Activated CD8-positive, alpha-beta memory T cell treated with anti-CD3 and anti-CD28 coated beads for 36 hours (primary cell): Measurements from ENCODE around the gene SNX10. TPM values are rescaled to one million over a fixed set of nuclear protein-coding genes. Genes with fewer than 3 reads are reported as not detected.

Experiments
- CTCF ChIA-PET: fragments of 350-600 bp; sonication (Branson Sonifier 250); formaldehyde crosslinking; loops from one replicate; lab custom pipeline; 2021; ENCODE audit warnings: antibody characterized with exemption; lab: Charles Lee
- POLR2A ChIA-PET: fragments of 350-600 bp; sonication (Branson Sonifier 250); formaldehyde crosslinking; loops from one replicate; lab custom pipeline; 2021; ENCODE audit warnings: antibody characterized with exemption; lab: Charles Lee
- total RNA-seq, 2 experiments: library from RNA; stranded (reverse); gene quantifications; one replicate each; pipeline ENCODE4 v1.2.3, GENCODE V29; 2021

The SNX10 gene
- total RNA-seq, 2 experiments from 2014 or later = 46.5 to 46.9 TPM

- ChIA-PET CTCF (interaction anchor here (0.7 kb wide), 2 partner anchors 59 to 356 kb away, joined by 3 read pairs; no protein-coding TSS in a partner anchor), POLR2A (no interaction called here)
Measured at GRCh38 chr7:26409661-26410547, 118.2 kb downstream of the SNX10 start.

GRCh38 chr7:26413007-26413691 lies 121.5 kb downstream of the SNX10 start:
- POLR2A ChIA-PET = no interaction called here
- CTCF ChIA-PET = interaction anchor here (0.6 kb wide), 1 partner anchor 15 kb away, joined by 3 read pairs; no protein-coding TSS in a partner anchor

- POLR2A ChIA-PET = no interaction called here
- CTCF ChIA-PET = no interaction called here
Measured at GRCh38 chr7:26416004-26416403, 124.3 kb downstream of the SNX10 start.

- POLR2A ChIA-PET = no interaction called here
- CTCF ChIA-PET = no interaction called here
Measured at GRCh38 chr7:26417911-26418413, 126.3 kb downstream of the SNX10 start.

- ChIA-PET CTCF (no interaction called here), POLR2A (no interaction called here)
Measured at GRCh38 chr7:26419198-26419597, 127.5 kb downstream of the SNX10 start.

- ChIA-PET CTCF (no interaction called here), POLR2A (no interaction called here)
Measured at GRCh38 chr7:26420422-26421019, 128.9 kb downstream of the SNX10 start.

GRCh38 chr7:26422761-26423160 lies 131.1 kb downstream of the SNX10 start:
- CTCF ChIA-PET = no interaction called here

GRCh38 chr7:26423436-26423835 lies 131.8 kb downstream of the SNX10 start:
- ChIA-PET CTCF (no interaction called here), POLR2A (no interaction called here)

More at GRCh38 chr7:26422761-26423160, 131.1 kb downstream of the SNX10 start:
- POLR2A ChIA-PET = no interaction called here

Other genes starting within 250 kb of the SNX10 start
- gene NFE2L3, start 139.7 kb upstream of the SNX10 start, total RNA-seq = 10 to 100 TPM; 60.2 to 62.1 TPM
- 100 to 1,000 TPM; 950 to 995 TPM for gene HNRNPA2B1, start 91.1 kb upstream of the SNX10 start, total RNA-seq
- 100 to 1,000 TPM; 329 to 331 TPM for gene CBX3, start 90.1 kb upstream of the SNX10 start, total RNA-seq